Suprapubic skin (tissue), 4 donors: ENCODE results near the gene ATRIP.

Experiments
- CTCF ChIP-seq, 2 donors: fragments of 200-600 bp in 1 of 2; fragments of 450-650 bp in 1 of 2; sonication (generic) in 1 of 2; IDR thresholded peaks; one replicate each; pipeline ENCODE4 v1.5.1; 2016 to 2019; ENCODE audit warnings: antibody characterized with exemption in 2 of 2, mild to moderate bottlenecking in 1 of 2, moderate library complexity in 1 of 2
- EP300 ChIP-seq: sonication (generic); formaldehyde crosslinking; IDR thresholded peaks from one replicate; pipeline ENCODE4 v1.6.1; 2017; ENCODE audit warnings: antibody characterized with exemption
- POLR2A ChIP-seq, 2 donors: fragments of 450-650 bp; IDR thresholded peaks; one replicate each; pipeline ENCODE4 v1.6.1; 2017; ENCODE audit warnings: antibody characterized with exemption in 2 of 2, mild to moderate bottlenecking in 2 of 2, moderate library complexity in 2 of 2
- POLR2AphosphoS5 ChIP-seq, 3 donors: sonication (generic); formaldehyde crosslinking; IDR thresholded peaks; one replicate each; pipeline ENCODE4 v1.6.1; 2017; ENCODE audit warnings: antibody characterized with exemption in 3 of 3

DNA sequence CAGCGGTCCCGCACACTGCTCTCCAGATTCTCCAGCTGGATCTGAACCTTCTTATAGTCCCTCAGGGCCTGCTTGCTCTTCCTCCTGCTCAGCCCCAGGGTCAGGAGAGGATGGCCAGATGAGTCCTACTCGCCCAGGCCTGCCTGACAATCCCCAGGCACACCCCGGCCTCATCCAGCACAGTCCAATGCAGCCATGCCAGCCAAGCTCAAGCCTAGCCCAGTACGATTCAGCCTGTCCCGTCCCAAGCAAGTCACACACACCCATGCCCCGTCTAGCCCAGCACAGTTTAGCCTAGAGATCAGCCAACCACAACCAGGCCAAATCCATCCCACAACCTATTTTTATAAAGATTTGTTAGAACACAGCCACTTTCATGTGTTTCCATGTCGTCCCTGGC lies 33.5 kb upstream of the ATRIP start:
- TF ChIP-seq CTCF (IDR thresholded peaks at IDR 0.05) (no peak), POLR2A (IDR thresholded peaks at IDR 0.05) (no peak), POLR2AphosphoS5 (IDR thresholded peaks at IDR 0.05) (no peak), EP300 (no peak)
